Skeletal muscle cell (primary cell): ENCODE data around the gene GTF2I.
"Not testable (repeated sequence)": the region's sequence is repeated elsewhere in the genome, so short reads cannot be mapped to it uniquely, and the experiment has no call there.

ENCODE experiments used
- DNase-seq: peaks from one replicate; pipeline ENCODE4 v3.0.0-alpha.2; 2010; ENCODE audit warnings: low read depth
- H3K4me3 ChIP-seq: 2 replicates; pipeline ENCODE4 v1.5.1; 2011; ENCODE audit warnings: low read depth, mild to moderate bottlenecking, control low read depth, low read length, moderate library complexity

The GTF2I gene

DNA sequence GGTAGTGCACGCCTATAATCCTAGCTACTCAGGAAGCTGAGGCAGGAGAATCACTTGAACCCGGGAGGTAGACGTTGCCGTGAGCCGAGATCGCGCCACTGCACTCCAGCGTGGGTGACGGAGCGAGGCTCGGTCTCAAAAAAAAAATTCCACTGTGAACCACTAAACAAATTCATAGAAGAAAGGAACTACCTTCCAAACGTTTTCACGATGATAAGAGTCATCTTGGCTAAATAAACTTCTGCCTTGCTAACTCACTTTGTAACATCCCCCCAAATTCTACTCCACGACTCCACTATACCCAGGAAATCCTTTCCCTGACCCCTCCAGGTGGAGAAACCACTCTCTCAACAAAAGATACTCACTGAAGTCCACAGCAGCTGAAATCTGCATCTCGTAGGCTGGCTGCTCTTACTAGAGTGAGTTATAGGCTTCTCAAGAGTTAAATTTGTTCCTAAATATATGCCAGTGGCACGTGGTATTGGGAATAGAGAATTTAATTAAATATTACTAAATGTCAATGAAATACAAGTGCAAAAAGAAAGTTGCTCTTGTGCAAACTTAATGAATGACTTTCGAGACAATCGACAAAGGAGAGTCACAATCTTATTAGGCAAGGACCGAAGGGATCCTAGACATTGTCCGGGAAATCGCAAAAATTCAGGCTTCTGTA lies 1.6 kb upstream of the GTF2I start:
- no peak for DNase-seq
- H3K4me3 ChIP-seq: peak overlapping the region; percentile 77

DNA sequence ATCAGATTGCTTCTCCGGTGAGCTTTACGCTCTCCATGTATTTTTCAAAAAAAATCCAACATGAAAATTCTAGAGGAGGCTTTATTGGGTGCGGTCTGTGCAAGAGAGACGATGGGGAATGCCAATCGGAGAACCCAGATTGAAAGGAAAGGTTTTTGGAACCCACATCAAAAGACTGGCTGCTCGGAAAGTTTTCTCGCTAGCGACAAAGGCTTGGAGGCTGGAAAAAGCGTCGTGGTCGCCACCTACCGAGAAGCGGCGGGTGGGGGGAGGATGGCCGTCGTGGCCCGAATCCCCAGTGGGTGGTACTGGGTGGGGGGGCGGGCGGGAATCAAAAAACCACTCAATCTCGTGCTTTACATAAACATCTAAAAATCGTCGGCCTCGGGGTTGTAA lies 1.1 kb upstream of the GTF2I start:
- H3K4me3 ChIP-seq: peak overlapping the region; percentile 77
- DNase-seq: no peak

DNA sequence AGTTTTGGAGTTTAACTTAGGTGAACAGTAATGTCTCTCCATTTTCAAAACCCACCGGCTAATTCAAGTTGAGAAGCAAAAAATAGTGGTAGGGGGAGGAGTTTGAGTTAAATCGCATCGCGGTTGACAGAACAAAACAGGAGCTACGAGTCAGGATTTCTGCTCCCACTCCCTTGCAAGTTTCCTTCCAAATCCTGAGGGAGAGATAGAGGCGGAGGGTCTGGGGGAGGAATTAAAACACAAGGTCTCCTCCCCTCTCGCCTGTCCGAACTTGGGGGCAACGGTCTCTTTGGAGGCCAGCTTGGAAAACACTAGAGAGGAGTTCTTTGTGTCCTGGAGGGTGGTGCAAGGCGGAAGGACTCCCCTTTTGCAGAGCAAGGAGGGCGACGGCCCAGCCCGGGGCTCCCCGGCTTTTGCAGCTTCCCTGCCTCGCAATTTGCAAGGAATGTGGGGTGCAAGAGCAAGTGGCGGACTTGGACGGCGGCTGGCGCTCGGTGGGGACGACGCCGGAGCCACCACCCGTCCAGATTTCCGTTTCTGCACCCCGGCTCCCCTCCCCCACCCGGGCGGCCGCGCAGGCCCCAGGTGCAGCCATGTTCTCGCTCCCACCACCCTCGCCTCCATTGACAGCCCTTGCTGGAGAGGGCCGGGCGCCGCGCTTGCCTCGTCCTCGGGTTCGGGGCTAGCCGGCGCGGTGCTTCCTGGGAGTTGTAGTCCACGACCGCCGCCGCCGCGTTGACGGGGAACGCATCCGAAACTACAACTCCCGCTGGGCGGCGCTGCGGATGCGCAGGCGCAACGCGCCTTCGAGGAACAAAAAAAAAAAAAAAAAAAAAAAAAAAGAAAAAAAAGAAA lies 454 bp upstream of the GTF2I start:
- peak overlapping the region; percentile 77 for H3K4me3 ChIP-seq
- DNase-seq: peak; percentile 83

DNA sequence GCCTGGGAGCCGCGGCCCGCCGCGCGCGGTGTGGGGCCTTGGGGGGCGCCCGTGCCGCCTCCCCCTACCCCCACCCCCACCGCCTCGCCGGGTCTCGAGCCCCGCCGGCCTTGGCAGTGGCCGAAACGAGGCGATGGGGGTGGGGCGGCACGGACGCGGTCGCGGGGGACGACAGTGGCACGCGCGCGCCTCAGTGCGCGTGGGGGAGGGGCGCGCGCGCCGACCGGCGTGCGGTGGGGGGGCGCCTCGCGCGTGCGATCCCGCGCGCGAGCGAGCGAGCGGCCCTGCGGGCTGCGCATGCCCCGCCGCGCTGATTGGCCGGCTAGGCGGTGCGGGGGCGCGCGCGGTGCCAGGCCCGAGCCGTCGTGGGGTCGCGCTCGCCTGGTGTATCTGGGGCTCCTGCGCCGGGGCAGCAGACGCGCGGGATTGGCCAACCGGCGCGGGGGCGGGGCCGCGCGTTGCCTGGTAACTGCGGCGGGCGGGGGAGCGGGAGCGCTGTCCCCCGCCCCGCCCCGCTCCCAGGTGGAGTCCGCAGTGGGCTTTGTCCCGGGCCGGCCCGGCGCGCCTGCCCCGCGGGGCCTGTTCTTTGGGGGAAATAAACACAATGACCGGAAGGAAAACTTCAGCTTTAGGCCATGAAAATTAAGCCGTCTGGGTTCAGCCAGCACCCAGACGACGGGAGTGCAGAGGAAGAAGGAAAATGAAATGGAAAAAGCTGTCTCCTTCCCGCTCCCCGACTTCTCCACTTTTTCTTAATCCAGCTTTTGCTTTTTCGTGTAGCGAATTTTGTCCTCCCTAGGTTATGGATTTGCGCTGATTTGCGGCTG lies 873 bp downstream of the GTF2I start:
- DNase-seq: peak; percentile 76
- H3K4me3 ChIP-seq: peak overlapping the region; percentile 77

- DNase-seq: not testable (repeated sequence)
- H3K4me3 ChIP-seq: peak overlapping the region; percentile 17
Measured at GRCh38 chr7:74660202-74660601, 2.7 kb downstream of the GTF2I start.

- H3K4me3 ChIP-seq, DNase-seq: not testable (repeated sequence)
Measured at GRCh38 chr7:74661836-74662794, 4.6 kb downstream of the GTF2I start.

DNA sequence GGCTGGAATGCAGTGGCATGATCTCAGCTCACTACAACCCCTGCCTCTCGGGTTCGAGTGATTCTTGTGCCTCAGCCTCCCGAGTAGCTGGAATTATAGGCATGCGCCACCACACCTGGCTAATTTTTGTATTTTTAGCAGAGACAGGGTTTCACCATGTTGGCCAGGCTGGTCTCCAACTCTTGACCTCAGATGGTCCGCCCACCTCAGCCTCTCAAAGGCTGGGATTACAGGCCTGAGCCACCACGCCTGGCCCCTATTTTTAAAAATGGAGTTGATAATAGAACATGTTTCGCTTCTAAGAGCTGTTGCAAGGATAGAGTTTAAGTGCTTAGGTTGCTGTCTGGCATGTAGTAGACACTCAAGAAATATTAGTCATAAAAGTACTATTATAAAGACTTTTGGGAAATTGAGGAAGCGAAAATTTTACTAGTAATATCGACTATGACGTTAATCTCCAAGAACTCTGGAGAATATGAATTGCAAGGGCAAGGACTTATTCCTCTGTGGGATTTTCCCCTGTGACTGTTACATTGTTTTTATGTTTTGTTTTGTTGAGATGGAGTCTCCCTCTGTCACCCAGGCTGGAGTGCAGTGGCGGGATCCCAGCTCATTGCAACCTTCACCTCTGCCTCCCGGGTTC lies 7.9 kb downstream of the GTF2I start:
- H3K4me3 ChIP-seq: no peak overlapping the region

GRCh38 chr7:74667013-74667412 lies 9.5 kb downstream of the GTF2I start:
- DNase-seq, H3K4me3 ChIP-seq: not testable (repeated sequence)

More for the DNA sequence above, 7.9 kb downstream of the GTF2I start:
- DNase-seq: no peak

DNA sequence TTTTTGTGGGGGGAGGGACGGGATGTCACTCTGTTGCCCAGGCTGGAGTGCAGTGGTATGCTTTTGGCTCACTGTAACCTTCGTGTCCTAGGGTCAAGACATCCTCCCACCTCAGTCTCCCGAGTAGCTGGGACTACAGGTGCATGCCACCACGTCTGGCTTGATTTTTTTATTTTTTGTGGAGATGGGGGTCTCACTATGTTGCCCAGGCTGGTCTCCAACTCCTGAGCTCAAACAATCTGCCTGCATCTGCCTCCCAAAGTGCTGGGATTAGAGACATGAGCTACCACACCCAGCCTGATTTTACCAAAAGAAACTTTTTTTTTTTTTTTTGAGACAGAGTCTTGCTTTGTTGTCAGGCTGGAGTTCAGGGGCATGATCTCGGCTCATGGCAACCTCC lies 10.0 kb downstream of the GTF2I start:
- not testable (repeated sequence) for H3K4me3 ChIP-seq, DNase-seq

DNA sequence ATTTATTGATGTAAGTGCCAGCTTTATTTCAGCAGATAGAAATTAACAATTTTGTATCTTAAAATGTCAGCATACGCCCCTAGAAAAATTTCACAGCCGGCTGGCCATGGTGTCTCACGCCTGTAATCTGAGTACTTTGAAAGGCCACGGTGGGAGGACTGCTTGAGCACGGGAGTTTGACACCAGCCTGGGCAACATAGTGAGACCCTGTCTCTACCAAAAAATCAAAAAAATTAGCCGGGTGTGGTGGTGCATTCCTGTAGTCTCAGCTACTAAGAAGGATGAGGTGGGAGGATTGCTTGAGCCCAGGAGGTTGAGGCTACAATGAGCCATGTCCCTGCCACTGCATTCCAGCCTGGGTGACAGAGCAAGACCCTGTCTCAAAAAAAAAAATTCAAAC lies 14.1 kb downstream of the GTF2I start:
- no peak overlapping the region for H3K4me3 ChIP-seq
- DNase-seq: no peak

DNA sequence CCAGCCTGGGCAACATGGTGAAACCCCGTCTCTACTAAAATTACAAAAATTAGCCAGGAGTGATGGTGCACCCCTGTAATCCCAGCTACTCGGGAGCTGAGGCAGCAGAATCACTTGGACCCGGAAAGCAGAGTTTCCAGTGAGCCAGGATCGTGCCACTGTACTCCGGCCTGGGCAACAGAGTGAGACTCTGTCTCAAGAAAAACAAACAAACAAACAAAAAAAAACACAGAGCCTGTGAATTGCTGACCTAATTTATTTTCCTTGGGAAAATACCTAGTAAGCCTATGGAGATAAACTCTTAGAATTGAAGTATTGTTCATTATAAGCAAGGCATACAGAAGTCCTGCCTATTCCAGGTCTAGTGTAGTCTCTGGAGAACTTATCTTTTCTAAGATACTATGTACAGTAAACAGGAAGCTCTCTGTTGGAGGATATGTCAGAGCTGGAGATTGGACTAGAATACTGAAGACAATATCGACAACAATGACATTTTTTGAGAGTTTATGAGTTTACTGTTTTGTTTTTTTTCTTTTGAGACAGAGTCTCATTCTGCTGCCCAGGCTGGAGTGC lies 14.9 kb downstream of the GTF2I start:
- no peak for DNase-seq
- no peak overlapping the region for H3K4me3 ChIP-seq

DNA sequence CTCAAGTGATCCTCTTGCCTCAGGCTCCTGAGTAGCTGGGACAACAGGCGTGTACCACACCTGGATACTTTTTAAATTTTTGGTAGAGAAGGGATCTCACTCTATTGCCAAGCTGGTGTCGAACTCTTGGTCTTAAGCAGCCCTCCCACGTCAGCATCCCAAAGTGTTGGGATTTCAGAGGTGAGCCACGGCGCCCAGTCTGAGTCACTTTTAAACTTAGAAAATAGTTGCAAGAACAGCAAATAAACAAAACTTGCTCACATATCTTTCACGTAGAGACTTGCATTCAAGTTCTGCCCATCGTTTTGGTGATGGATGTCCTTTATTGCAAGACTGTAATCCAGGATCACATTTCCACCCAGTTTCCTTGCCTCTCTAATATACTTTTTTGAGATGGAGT lies 16.6 kb downstream of the GTF2I start:
- DNase-seq: no peak
- no peak overlapping the region for H3K4me3 ChIP-seq

- H3K4me3 ChIP-seq: no peak overlapping the region
- DNase-seq: no peak
Measured at GRCh38 chr7:74682829-74683228, 25.3 kb downstream of the GTF2I start.

GRCh38 chr7:74683799-74684198 lies 26.3 kb downstream of the GTF2I start:
- no peak for DNase-seq
- H3K4me3 ChIP-seq: no peak overlapping the region

GRCh38 chr7:74684473-74684872 lies 27.0 kb downstream of the GTF2I start:
- no peak for DNase-seq
- H3K4me3 ChIP-seq: no peak overlapping the region

- H3K4me3 ChIP-seq: no peak overlapping the region
- no peak for DNase-seq
Measured at GRCh38 chr7:74684921-74685320, 27.4 kb downstream of the GTF2I start.

DNA sequence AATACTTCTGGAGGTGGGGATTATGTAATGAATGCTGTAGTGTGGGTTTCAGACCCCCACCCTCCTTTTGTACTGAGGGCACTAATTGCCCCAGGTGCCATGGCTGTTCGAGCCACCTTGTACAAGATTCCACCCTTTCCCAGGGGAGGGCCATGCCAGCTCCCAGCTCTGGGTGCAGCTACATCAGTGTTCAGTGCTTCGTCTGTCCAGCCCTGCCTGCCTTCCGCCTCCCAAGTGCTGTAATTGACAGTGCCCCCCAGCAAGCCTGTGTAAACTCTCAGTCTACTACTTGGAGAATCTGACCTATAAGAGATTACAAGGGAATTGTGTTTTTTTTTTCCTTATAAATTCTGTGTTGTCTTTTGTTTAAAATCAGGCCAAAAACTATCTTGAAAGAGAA lies 33.0 kb downstream of the GTF2I start:
- no peak overlapping the region for H3K4me3 ChIP-seq
- DNase-seq: no peak

DNA sequence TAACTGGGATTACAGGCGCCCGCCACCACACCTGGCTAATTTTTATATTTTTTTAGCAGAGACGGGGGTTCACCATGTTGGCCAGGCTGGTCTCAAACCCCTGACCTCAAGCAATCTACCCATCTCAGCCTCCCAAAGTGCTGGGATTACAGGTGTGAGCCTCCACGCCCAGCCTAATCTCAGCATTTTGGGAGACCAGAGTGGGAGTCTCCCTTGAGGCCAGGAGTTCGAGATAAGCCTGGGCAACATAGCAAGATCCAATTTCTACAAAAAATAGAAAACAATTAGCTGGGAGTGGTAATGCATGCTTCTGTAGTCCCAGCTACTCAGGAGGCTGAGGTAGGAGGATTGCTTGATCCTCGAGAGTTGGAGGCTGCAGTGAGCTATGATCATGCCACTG lies 46.9 kb downstream of the GTF2I start:
- not testable (repeated sequence) for DNase-seq, H3K4me3 ChIP-seq
